ENCODE results near the gene CD96.

Gene CD96

GRCh38 chr3:111605493-111605892, 63.5 kb downstream of the CD96 start:
- Histone ChIP-seq H3K27me3 (ENCODE audit: insufficient read depth, poor library complexity, severe bottlenecking) (no peaks in the 10 kb centered on the region), H3K27ac (ENCODE audit: poor library complexity, severe bottlenecking) (peak overlapping the region; percentile 7), H3K4me1 (ENCODE audit: insufficient read depth, poor library complexity, severe bottlenecking) (peaks cover 21% of the 10 kb centered on the region), H3K9me3 (ENCODE audit: severe bottlenecking) (no peaks in the 10 kb centered on the region), H3K36me3 (ENCODE audit: low read depth) (no peaks in the 10 kb centered on the region), H3K4me3 (ENCODE audit: severe bottlenecking) (no peak overlapping the region)
- TF ChIP-seq, protein P1, sequence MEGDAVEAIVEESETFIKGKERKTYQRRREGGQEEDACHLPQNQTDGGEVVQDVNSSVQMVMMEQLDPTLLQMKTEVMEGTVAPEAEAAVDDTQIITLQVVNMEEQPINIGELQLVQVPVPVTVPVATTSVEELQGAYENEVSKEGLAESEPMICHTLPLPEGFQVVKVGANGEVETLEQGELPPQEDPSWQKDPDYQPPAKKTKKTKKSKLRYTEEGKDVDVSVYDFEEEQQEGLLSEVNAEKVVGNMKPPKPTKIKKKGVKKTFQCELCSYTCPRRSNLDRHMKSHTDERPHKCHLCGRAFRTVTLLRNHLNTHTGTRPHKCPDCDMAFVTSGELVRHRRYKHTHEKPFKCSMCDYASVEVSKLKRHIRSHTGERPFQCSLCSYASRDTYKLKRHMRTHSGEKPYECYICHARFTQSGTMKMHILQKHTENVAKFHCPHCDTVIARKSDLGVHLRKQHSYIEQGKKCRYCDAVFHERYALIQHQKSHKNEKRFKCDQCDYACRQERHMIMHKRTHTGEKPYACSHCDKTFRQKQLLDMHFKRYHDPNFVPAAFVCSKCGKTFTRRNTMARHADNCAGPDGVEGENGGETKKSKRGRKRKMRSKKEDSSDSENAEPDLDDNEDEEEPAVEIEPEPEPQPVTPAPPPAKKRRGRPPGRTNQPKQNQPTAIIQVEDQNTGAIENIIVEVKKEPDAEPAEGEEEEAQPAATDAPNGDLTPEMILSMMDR (IDR thresholded peaks at IDR 0.05; ENCODE audit: poor library complexity, severe bottlenecking): no peak
- ATAC-seq (ENCODE audit: low read depth): no peak
- no peak for DNase-seq (ENCODE audit: low spot score)

GRCh38 chr3:111607240-111607920, 65.4 kb downstream of the CD96 start:
- Histone ChIP-seq H3K9me3 (ENCODE audit: severe bottlenecking) (no peaks in the 10 kb centered on the region), H3K4me3 (ENCODE audit: severe bottlenecking) (no peak overlapping the region), H3K27me3 (ENCODE audit: insufficient read depth, poor library complexity, severe bottlenecking) (no peaks in the 10 kb centered on the region), H3K4me1 (ENCODE audit: insufficient read depth, poor library complexity, severe bottlenecking) (peaks cover 28% of the 10 kb centered on the region), H3K27ac (ENCODE audit: poor library complexity, severe bottlenecking) (peak overlapping the region; percentile 99), H3K36me3 (ENCODE audit: low read depth) (no peaks in the 10 kb centered on the region)
- DNase-seq (ENCODE audit: low spot score) (no peak), ATAC-seq (ENCODE audit: low read depth) (no peak)
- TF ChIP-seq, protein P1 (IDR thresholded peaks at IDR 0.05; ENCODE audit: poor library complexity, severe bottlenecking): no peak

DNA sequence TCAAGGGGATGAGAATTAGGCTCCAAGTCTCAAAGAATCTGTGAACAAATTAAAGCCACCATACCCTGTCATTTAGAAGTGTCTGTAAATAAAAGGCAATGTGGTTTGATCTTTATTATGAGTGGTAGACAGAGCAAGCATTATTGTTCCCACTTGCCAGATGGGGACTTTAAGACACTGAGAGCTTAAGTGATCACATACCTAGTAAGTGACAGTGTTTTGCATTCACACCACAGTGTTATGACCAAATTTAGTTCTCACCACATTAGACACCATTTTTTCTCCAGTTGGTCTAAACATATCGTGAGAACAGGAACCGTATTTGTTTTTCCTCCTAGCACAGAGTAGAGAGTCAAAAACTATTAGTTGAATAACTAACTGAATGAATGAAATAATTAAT, 66.4 kb downstream of the CD96 start:
- H3K27me3 ChIP-seq (ENCODE audit: insufficient read depth, poor library complexity, severe bottlenecking): no peaks in the 10 kb centered on the region
- H3K9me3 ChIP-seq (ENCODE audit: severe bottlenecking): no peaks in the 10 kb centered on the region
- no peaks in the 10 kb centered on the region for H3K36me3 ChIP-seq (ENCODE audit: low read depth)
- peaks cover 28% of the 10 kb centered on the region for H3K4me1 ChIP-seq (ENCODE audit: insufficient read depth, poor library complexity, severe bottlenecking)
- peak overlapping the region; percentile 99 for H3K27ac ChIP-seq (ENCODE audit: poor library complexity, severe bottlenecking)
- no peak overlapping the region for H3K4me3 ChIP-seq (ENCODE audit: severe bottlenecking)
- ATAC-seq (ENCODE audit: low read depth) (no peak), DNase-seq (ENCODE audit: low spot score) (no peak)
- TF ChIP-seq, protein P1 (IDR thresholded peaks at IDR 0.05; ENCODE audit: poor library complexity, severe bottlenecking): no peak

GRCh38 chr3:111609700-111610099, 67.7 kb downstream of the CD96 start:
- H3K27ac ChIP-seq (ENCODE audit: poor library complexity, severe bottlenecking): peak overlapping the region; percentile 99
- ATAC-seq (ENCODE audit: low read depth) (no peak), DNase-seq (ENCODE audit: low spot score) (no peak)
- no peaks in the 10 kb centered on the region for H3K27me3 ChIP-seq (ENCODE audit: insufficient read depth, poor library complexity, severe bottlenecking)
- H3K4me1 ChIP-seq (ENCODE audit: insufficient read depth, poor library complexity, severe bottlenecking): peaks cover 27% of the 10 kb centered on the region
- H3K9me3 ChIP-seq (ENCODE audit: severe bottlenecking): no peaks in the 10 kb centered on the region
- TF ChIP-seq, protein P1 (IDR thresholded peaks at IDR 0.05; ENCODE audit: poor library complexity, severe bottlenecking): no peak
- no peaks in the 10 kb centered on the region for H3K36me3 ChIP-seq (ENCODE audit: low read depth)
- H3K4me3 ChIP-seq (ENCODE audit: severe bottlenecking): no peak overlapping the region

- Histone ChIP-seq H3K27ac (ENCODE audit: poor library complexity, severe bottlenecking) (peak overlapping the region; percentile 99), H3K4me1 (ENCODE audit: insufficient read depth, poor library complexity, severe bottlenecking) (peaks cover 23% of the 10 kb centered on the region), H3K36me3 (ENCODE audit: low read depth) (no peaks in the 10 kb centered on the region), H3K9me3 (ENCODE audit: severe bottlenecking) (no peaks in the 10 kb centered on the region), H3K27me3 (ENCODE audit: insufficient read depth, poor library complexity, severe bottlenecking) (no peaks in the 10 kb centered on the region), H3K4me3 (ENCODE audit: severe bottlenecking) (no peak overlapping the region)
- DNase-seq (ENCODE audit: low spot score): no peak
- TF ChIP-seq, protein P1 (IDR thresholded peaks at IDR 0.05; ENCODE audit: poor library complexity, severe bottlenecking): no peak
- peak; percentile 45 for ATAC-seq (ENCODE audit: low read depth)
Observed at GRCh38 chr3:111610189-111610588, 68.2 kb downstream of the CD96 start.
